COLO668 (cell line): ENCODE measurements around the gene RNASE12.

Source experiments
- DNase-seq: peaks from one replicate; lab custom pipeline; 2025; ENCODE audit not compliant: unreplicated experiment; lab: John Stamatoyannopoulos, UW

Gene RNASE12

GRCh38 chr14:20546877-20547276 lies 44.3 kb downstream of the RNASE12 start:
- no peak for DNase-seq
